Measurements from ENCODE around the gene EHHADH.

EHHADH gene

GRCh38 chr3:185199206-185199605 lies 54.6 kb downstream of the EHHADH start:
- no peak for DNase-seq (ENCODE audit: low read depth, low spot score)

- no peak for DNase-seq (ENCODE audit: low read depth, low spot score)
Measured at GRCh38 chr3:185197068-185197467, 56.8 kb downstream of the EHHADH start.

GRCh38 chr3:185195652-185196051 lies 58.2 kb downstream of the EHHADH start:
- DNase-seq (ENCODE audit: low read depth, low spot score), result no peak

GRCh38 chr3:185188816-185189215 lies 65.0 kb downstream of the EHHADH start:
- no peak for DNase-seq (ENCODE audit: low read depth, low spot score)

- no peak for DNase-seq (ENCODE audit: low read depth, low spot score)
Measured at GRCh38 chr3:185187391-185187790, 66.5 kb downstream of the EHHADH start.

GRCh38 chr3:185176750-185177359 lies 77.0 kb downstream of the EHHADH start:
- DNase-seq (ENCODE audit: low read depth, low spot score), result no peak

GRCh38 chr3:185175370-185175987 lies 78.4 kb downstream of the EHHADH start:
- DNase-seq (ENCODE audit: low read depth, low spot score), result no peak

GRCh38 chr3:185172086-185173049 lies 81.5 kb downstream of the EHHADH start:
- DNase-seq (ENCODE audit: low read depth, low spot score), result no peak

- DNase-seq (ENCODE audit: low read depth, low spot score), result no peak
Measured at GRCh38 chr3:185164428-185165217, 89.2 kb downstream of the EHHADH start.

- no peak for DNase-seq (ENCODE audit: low read depth, low spot score)
Measured at GRCh38 chr3:185162634-185163033, 91.2 kb downstream of the EHHADH start.

- DNase-seq (ENCODE audit: low read depth, low spot score), result no peak
Measured at GRCh38 chr3:185161761-185162160, 92.1 kb downstream of the EHHADH start.

- DNase-seq (ENCODE audit: low read depth, low spot score), result no peak
Measured at GRCh38 chr3:185157347-185157746, 96.5 kb downstream of the EHHADH start.

GRCh38 chr3:185155678-185156077 lies 98.2 kb downstream of the EHHADH start:
- no peak for DNase-seq (ENCODE audit: low read depth, low spot score)

- no peak for DNase-seq (ENCODE audit: low read depth, low spot score)
Measured at GRCh38 chr3:185153861-185154629, 99.8 kb downstream of the EHHADH start.

- DNase-seq (ENCODE audit: low read depth, low spot score), result no peak
Measured at GRCh38 chr3:185153171-185153771, 100.6 kb downstream of the EHHADH start.

- no peak for DNase-seq (ENCODE audit: low read depth, low spot score)
Measured at GRCh38 chr3:185152410-185153170, 101.3 kb downstream of the EHHADH start, which contains the start of gene C3orf70. TSS of gene C3orf70 (minus strand) at chr3:185153060. CDS start at chr3:185152823, 237 bp downstream.

- DNase-seq (ENCODE audit: low read depth, low spot score), result no peak
Measured at GRCh38 chr3:185151964-185152409, 101.9 kb downstream of the EHHADH start.

- no peak for DNase-seq (ENCODE audit: low read depth, low spot score)
Measured at GRCh38 chr3:185151101-185151963, 102.5 kb downstream of the EHHADH start.

- no peak for DNase-seq (ENCODE audit: low read depth, low spot score)
Measured at GRCh38 chr3:185150561-185150960, 103.3 kb downstream of the EHHADH start.

Data from smooth muscle cell of the brain vasculature (primary cell).